NCI-H146 (cell line): ENCODE data around the gene RTP2.

Experiments
- DNase-seq: peaks from one replicate; lab custom pipeline; 2025; lab: John Stamatoyannopoulos, UW

RTP2 gene

GRCh38 chr3:187702507-187703033, at the start of gene RTP2:
RTP2 (minus strand) TSS chr3:187702557; CDS start chr3:187702128, 429 bp downstream.
- DNase-seq, result no peak

GRCh38 chr3:187750513-187751123, 48.3 kb upstream of the RTP2 start:
- DNase-seq, result no peak

GRCh38 chr3:187750006-187750512, 47.7 kb upstream of the RTP2 start:
- DNase-seq, result no peak

GRCh38 chr3:187748050-187748481, 45.7 kb upstream of the RTP2 start:
- DNase-seq, result no peak

GRCh38 chr3:187747506-187747905, 45.1 kb upstream of the RTP2 start:
- no peak for DNase-seq

- no peak for DNase-seq
These were observed 44.3 kb upstream of the RTP2 start for GRCh38 chr3:187746442-187747281.

- no peak for DNase-seq
These were observed 43.7 kb upstream of the RTP2 start for GRCh38 chr3:187746059-187746441.

GRCh38 chr3:187745201-187746058, 43.1 kb upstream of the RTP2 start, which contains the start of gene BCL6:
BCL6 (minus strand) TSS chr3:187745468; CDS start chr3:187733693, 11,775 bp downstream.
- peak; percentile 70 for DNase-seq

GRCh38 chr3:187744169-187745151, 42.1 kb upstream of the RTP2 start:
- DNase-seq, result no peak

- no peak for DNase-seq
These were observed 41.1 kb upstream of the RTP2 start for GRCh38 chr3:187743195-187744141.

- DNase-seq, result no peak
These were observed 40.2 kb upstream of the RTP2 start for GRCh38 chr3:187742351-187743171.

- DNase-seq, result no peak
These were observed 39.3 kb upstream of the RTP2 start for GRCh38 chr3:187741403-187742350.

- DNase-seq, result peak; percentile 11
These were observed 38.4 kb upstream of the RTP2 start for GRCh38 chr3:187740421-187741399.

GRCh38 chr3:187739561-187740332, 37.4 kb upstream of the RTP2 start:
- peak; percentile 49 for DNase-seq

GRCh38 chr3:187739094-187739560, 36.8 kb upstream of the RTP2 start:
- DNase-seq, result no peak
